CD14-positive monocyte (primary cell): Measurements from ENCODE around the gene UBXN1. TPM values are rescaled to one million over a fixed set of nuclear protein-coding genes. Genes with fewer than 3 reads are reported as not detected.
"Not testable (repeated sequence)": the region's sequence is repeated elsewhere in the genome, so short reads cannot be mapped to it uniquely, and the experiment has no call there.

Experiments used
- DNase-seq, 3 donors: peaks; one replicate each; pipeline ENCODE4 v3.0.0-alpha.2; 2011 to 2022
- H2AFZ ChIP-seq: 2 replicates; pipeline ENCODE4 v1.6.0; 2012; ENCODE audit warnings: mild to moderate bottlenecking, low read depth, low read length, inconsistent platforms; ENCODE audit not compliant: insufficient read depth, poor library complexity, severe bottlenecking
- H3K27ac ChIP-seq, 2 donors: 1 replicate in 1 of 2; 2 replicates in 1 of 2; pipeline ENCODE4 v1.5.1; 2012 to 2013; ENCODE audit warnings: low read length in 2 of 2, control low read depth in 1 of 2, inconsistent platforms in 1 of 2, low read depth in 1 of 2, mild to moderate bottlenecking in 1 of 2
- H3K27me3 ChIP-seq, 2 donors: one replicate each; pipeline versions ENCODE4 v1.6.0 to v1.6.1; 2011 to 2013; ENCODE audit warnings: low read length in 2 of 2; ENCODE audit not compliant: control insufficient read depth in 2 of 2, insufficient read depth in 2 of 2
- H3K36me3 ChIP-seq, 2 donors: replicated peaks in 1 of 2; 1 replicate in 1 of 2; 2 replicates in 1 of 2; pipeline versions ENCODE4 v1.5.1 to v1.6.1; 2012 to 2013; ENCODE audit warnings: low read length in 2 of 2, control low read depth in 1 of 2, inconsistent platforms in 1 of 2, mild to moderate bottlenecking in 1 of 2; ENCODE audit not compliant: insufficient read depth in 2 of 2, control insufficient read depth in 1 of 2
- H3K4me1 ChIP-seq, 2 donors: 1 replicate in 1 of 2; 2 replicates in 1 of 2; pipeline versions ENCODE4 v1.5.1 to v1.6.1; 2012 to 2013; ENCODE audit warnings: low read length in 2 of 2, control low read depth in 1 of 2, inconsistent platforms in 1 of 2, mild to moderate bottlenecking in 1 of 2, moderate library complexity in 1 of 2; ENCODE audit not compliant: insufficient read depth in 2 of 2, control insufficient read depth in 1 of 2
- H3K4me2 ChIP-seq: replicated peaks from 2 replicates; pipeline ENCODE3; 2012; ENCODE audit warnings: low read length, moderate library complexity, mild to moderate bottlenecking; ENCODE audit not compliant: poor library complexity, severe bottlenecking; ENCODE audit errors: extremely low read depth
- H3K4me3 ChIP-seq, 3 experiments: fragments of 200-600 bp in 1 of 3; sonication (generic) in 1 of 3; replicated peaks in 1 of 3; 1 replicate in 2 of 3; 2 replicates in 1 of 3; pipeline ENCODE4 v1.5.1; 2011 to 2013; ENCODE audit warnings: low read length in 3 of 3, mild to moderate bottlenecking in 3 of 3, control low read depth in 2 of 3, low read depth in 2 of 3, inconsistent platforms in 1 of 3, moderate library complexity in 1 of 3
- H3K79me2 ChIP-seq: 2 replicates; pipeline ENCODE4 v1.6.0; 2012; ENCODE audit warnings: mild to moderate bottlenecking, control low read depth, inconsistent platforms, low read length, moderate library complexity; ENCODE audit not compliant: insufficient read depth
- H3K9ac ChIP-seq: 2 replicates; pipeline ENCODE4 v1.6.0; 2017; ENCODE audit warnings: low read length, mild to moderate bottlenecking; ENCODE audit not compliant: insufficient read depth, poor library complexity, severe bottlenecking
- H3K9me3 ChIP-seq, 2 donors: replicated peaks in 1 of 2; 1 replicate in 1 of 2; 2 replicates in 1 of 2; pipeline versions ENCODE4 v1.5.1 to v1.6.1; 2012 to 2013; ENCODE audit warnings: low read length in 2 of 2, control low read depth in 1 of 2; ENCODE audit not compliant: control insufficient read depth in 1 of 2, insufficient read depth in 1 of 2
- H4K20me1 ChIP-seq: 2 replicates; pipeline ENCODE4 v1.6.0; 2012; ENCODE audit warnings: mild to moderate bottlenecking, low read length, control low read depth, moderate library complexity; ENCODE audit not compliant: insufficient read depth
- H3K27ac Mint-ChIP-seq, 7 donors: one replicate each; pipeline ENCODE4 v1.8.0; 2020; ENCODE audit warnings: mild to moderate bottlenecking in 7 of 7, mixed read lengths in 7 of 7, moderate library complexity in 6 of 7, inconsistent platforms in 2 of 7
- H3K27me3 Mint-ChIP-seq, 3 donors: one replicate each; pipeline ENCODE4 v1.8.0; 2021 to 2022; ENCODE audit warnings: low read depth in 3 of 3, mild to moderate bottlenecking in 3 of 3, mixed read lengths in 3 of 3, moderate library complexity in 3 of 3, inconsistent platforms in 1 of 3
- H3K36me3 Mint-ChIP-seq, 2 donors: one replicate each; pipeline ENCODE4 v1.8.0; 2020; ENCODE audit warnings: mixed read lengths in 2 of 2, inconsistent platforms in 1 of 2, mild to moderate bottlenecking in 1 of 2
- H3K4me1 Mint-ChIP-seq: one replicate; pipeline ENCODE4 v1.8.0; 2020; ENCODE audit warnings: mild to moderate bottlenecking, mixed read lengths
- H3K4me3 Mint-ChIP-seq, 2 donors: one replicate each; pipeline ENCODE4 v1.8.0; 2020; ENCODE audit warnings: mild to moderate bottlenecking in 2 of 2, mixed read lengths in 2 of 2, moderate library complexity in 1 of 2
- H3K9me3 Mint-ChIP-seq, 7 donors: one replicate each; pipeline ENCODE4 v1.8.0; 2020 to 2022; ENCODE audit warnings: mixed read lengths in 7 of 7, mild to moderate bottlenecking in 6 of 7, moderate library complexity in 6 of 7, inconsistent platforms in 2 of 7
- CTCF ChIP-seq: fragments of 200-600 bp; IDR thresholded peaks from one replicate; pipeline ENCODE4 v1.8.0; 2022; ENCODE audit warnings: antibody characterized with exemption, mild to moderate bottlenecking
- WGBS: methylation state at CpG from one replicate; pipeline ENCODE4 v1.1.5; 2013; ENCODE audit warnings: missing lambda C conversion rate; ENCODE audit not compliant: insufficient coverage; 5-methylcytosine and 5-hydroxymethylcytosine counted together
- intact Hi-C, 2 donors: fragments of 100-400 bp; cut with micrococcal nuclease; formaldehyde crosslinking; loops; one replicate each; pipeline versions ENCODE4 v1.15.0 to v1.15.1; 2023
- polyA plus RNA-seq, 3 donors: library from polyadenylated mRNA; depleted of rRNA in 1 of 3; unstranded in 2 of 3; stranded (reverse) in 1 of 3; fragments of 300-500 nt in 2 of 3; fragments of >200 nt in 1 of 3; fragmentation: Illumina TruSeq in 2 of 3; gene quantifications; 1 replicate in 2 of 3; 2 replicates in 1 of 3; pipeline ENCODE4 v1.2.3, GENCODE V29; 2012 to 2021

Gene UBXN1
- polyA plus RNA-seq, 3 donors = 93.9 to 147 (median 106) TPM

GRCh38 chr11:62705413-62705812, 26.5 kb upstream of the UBXN1 start:
- intact Hi-C loops = loop anchor here (5.0 to 10.0 kb wide), 2 partner anchors 53 to 111 kb away; partner anchors contain the start of genes TUT1 (in 2 of the 2) and INTS5 (in 1 of the 2)
- H3K4me3 Mint-ChIP-seq = peak overlapping the region; percentile 89 to 92
- Histone ChIP-seq H3K9ac (peak overlapping the region; percentile 75), H3K4me1 (peaks cover 65 to 81% of the 10 kb centered on the region in 2 donors), H3K27me3 (no peaks in the 10 kb centered on the region), H2AFZ (peak overlapping the region; percentile 96), H4K20me1 (no peaks in the 10 kb centered on the region), H3K36me3 (peaks cover under 1 to 8% of the 10 kb centered on the region in 2 donors), H3K4me3 (peak overlapping the region; percentile 70 to 91 (median 84)), H3K79me2 (peaks cover 10% of the 10 kb centered on the region), H3K4me2 (peak overlapping the region; percentile 93), H3K27ac (peak overlapping the region; percentile 78 to 85), H3K9me3 (no peaks in the 10 kb centered on the region)
- TF ChIP-seq CTCF = no peak
- peaks cover 0 to 3% (median 0%) of the 10 kb centered on the region in 7 donors for H3K9me3 Mint-ChIP-seq
- peak overlapping the region; percentile 89 to 99 (median 94) for H3K27ac Mint-ChIP-seq
- 84% methylated on average over 5 of the region's 7 CpGs for WGBS
- H3K4me1 Mint-ChIP-seq = peaks cover 57% of the 10 kb centered on the region
- DNase-seq = peak in 2 of 3 donors; percentile 44 to 48
- H3K36me3 Mint-ChIP-seq = peaks cover 13 to 21% of the 10 kb centered on the region in 2 donors
- H3K27me3 Mint-ChIP-seq = no peaks in the 10 kb centered on the region

GRCh38 chr11:62703921-62704320, 25.0 kb upstream of the UBXN1 start:
- H3K9ac ChIP-seq, H3K9me3 Mint-ChIP-seq, H3K9me3 ChIP-seq, H3K4me3 Mint-ChIP-seq, H3K27me3 Mint-ChIP-seq, H3K4me2 ChIP-seq, H4K20me1 ChIP-seq, H3K27me3 ChIP-seq, H3K4me3 ChIP-seq, H2AFZ ChIP-seq, H3K79me2 ChIP-seq: not testable (repeated sequence)
- peaks cover 0 to 11% of the 10 kb centered on the region in 2 donors for H3K36me3 ChIP-seq
- H3K4me1 ChIP-seq = peaks cover 56 to 71% of the 10 kb centered on the region in 2 donors
- 60% methylated on average over 1 of the region's 4 CpGs for WGBS
- peak in 2 of 3 donors; percentile 47 to 67 for DNase-seq
- Mint-ChIP-seq H3K27ac (peak overlapping the region; percentile 78 to 95 (median 85)), H3K4me1 (peaks cover 51% of the 10 kb centered on the region), H3K36me3 (peaks cover 15 to 22% of the 10 kb centered on the region in 2 donors)
- intact Hi-C loops = loop anchor here (10.0 kb wide), 1 partner anchor 109 kb away; the partner anchor contains the start of gene TUT1 (in 2 of the 2)
- H3K27ac ChIP-seq = peak overlapping the region; percentile 45 to 64
